Activated naive CD4-positive, alpha-beta T cell (primary cell): ENCODE measurements around the gene FNDC4.

Experiments
- DNase-seq, 4 experiments: peaks; one replicate each; lab custom pipeline; 2025; lab: John Stamatoyannopoulos, UW

Gene FNDC4

GRCh38 chr2:27493948-27494283, 1.1 kb downstream of the FNDC4 start:
- DNase-seq, result no peak

- no peak for DNase-seq
These were observed 2.4 kb downstream of the FNDC4 start for GRCh38 chr2:27492557-27492956.

GRCh38 chr2:27489498-27490397, 5.3 kb downstream of the FNDC4 start, which contains the start of gene IFT172:
Gene IFT172 (minus strand): TSS chr2:27489743. CDS start chr2:27489653, 90 bp downstream.
- peak; percentile 89 to 98 (median 95) for DNase-seq

- DNase-seq, result no peak
These were observed 5.9 kb downstream of the FNDC4 start for GRCh38 chr2:27489118-27489497.

GRCh38 chr2:27485496-27485895, 9.5 kb downstream of the FNDC4 start:
- DNase-seq, result no peak

GRCh38 chr2:27471961-27472360, 23.0 kb downstream of the FNDC4 start:
- no peak for DNase-seq

- DNase-seq, result no peak
These were observed 30.6 kb downstream of the FNDC4 start for GRCh38 chr2:27464443-27464842.

- no peak for DNase-seq
These were observed 33.9 kb downstream of the FNDC4 start for GRCh38 chr2:27461118-27461517.

- no peak for DNase-seq
These were observed 41.0 kb downstream of the FNDC4 start for GRCh38 chr2:27453968-27454367.

GRCh38 chr2:27451095-27451494, 43.9 kb downstream of the FNDC4 start:
- no peak for DNase-seq

GRCh38 chr2:27448381-27448780, 46.6 kb downstream of the FNDC4 start:
- DNase-seq, result no peak

GRCh38 chr2:27446057-27446456, 48.9 kb downstream of the FNDC4 start:
- no peak for DNase-seq

GRCh38 chr2:27445615-27446014, 49.4 kb downstream of the FNDC4 start:
- DNase-seq, result no peak

GRCh38 chr2:27445155-27445554, 49.8 kb downstream of the FNDC4 start:
- no peak for DNase-seq

- DNase-seq, result no peak
These were observed 52.1 kb downstream of the FNDC4 start for GRCh38 chr2:27442920-27443282.

- DNase-seq, result peak in 3 of 4 experiments; percentile 8 to 61 (median 39)
These were observed 52.8 kb downstream of the FNDC4 start, which contains the start of gene KRTCAP3 for GRCh38 chr2:27441958-27442919. Gene KRTCAP3 (plus strand): TSS chr2:27442381. CDS start chr2:27442413, 32 bp downstream.
